ENCODE measurements around the gene TIMD4.
"Not testable (repeated sequence)": the region's sequence is repeated elsewhere in the genome, so short reads cannot be mapped to it uniquely, and the experiment has no call there.

TIMD4 gene

GRCh38 chr5:156950716-156951115 is 12.3 kb downstream of the TIMD4 start:
- Histone ChIP-seq H3K27ac (no peak overlapping the region), H3K4me3 (ENCODE audit: low read depth, low read length) (no peak overlapping the region), H3K27me3 (replicated peaks) (no peaks in the 10 kb centered on the region), H3K36me3 (replicated peaks) (no peaks in the 10 kb centered on the region)
- no peak for DNase-seq
- in situ Hi-C loops (cut with HindIII; ENCODE audit: low pct_ligation_motif_present, low sequenced_read_pairs): no loop called here
- no peak for TF ChIP-seq CTCF (IDR thresholded peaks at IDR 0.05; ENCODE audit: low read depth, low read length, missing control alignments)

- Histone ChIP-seq H3K27me3 (replicated peaks) (no peaks in the 10 kb centered on the region), H3K27ac (no peak overlapping the region), H3K36me3 (replicated peaks) (no peaks in the 10 kb centered on the region), H3K4me3 (ENCODE audit: low read depth, low read length) (no peak overlapping the region)
- in situ Hi-C loops (cut with HindIII; ENCODE audit: low pct_ligation_motif_present, low sequenced_read_pairs): no loop called here
- no peak for TF ChIP-seq CTCF (IDR thresholded peaks at IDR 0.05; ENCODE audit: low read depth, low read length, missing control alignments)
- DNase-seq: no peak
Observed at GRCh38 chr5:156949424-156949823, 13.6 kb downstream of the TIMD4 start.

DNA sequence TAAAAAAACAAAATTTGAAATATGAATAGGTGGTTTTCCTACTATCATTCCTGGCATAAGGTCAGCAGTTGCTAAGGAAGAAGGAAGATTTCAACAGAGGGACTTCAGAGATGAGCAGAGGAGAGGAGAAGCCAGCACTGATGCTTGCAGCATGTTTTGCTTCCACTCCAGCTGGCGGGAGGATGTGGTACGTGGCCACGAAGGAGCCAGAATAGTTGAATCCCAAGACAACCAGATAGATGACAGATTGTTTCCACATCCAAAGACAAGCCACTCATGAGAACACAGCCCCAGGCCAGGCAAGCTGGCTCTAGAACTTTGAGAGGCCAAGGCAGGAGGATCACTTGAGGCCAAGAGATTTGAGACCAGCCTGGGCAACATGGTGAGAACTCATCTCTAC is 15.1 kb downstream of the TIMD4 start:
- in situ Hi-C loops (cut with HindIII; ENCODE audit: low pct_ligation_motif_present, low sequenced_read_pairs): no loop called here
- H3K36me3 ChIP-seq (replicated peaks): no peaks in the 10 kb centered on the region
- TF ChIP-seq CTCF (IDR thresholded peaks at IDR 0.05; ENCODE audit: low read depth, low read length, missing control alignments): no peak
- H3K27ac ChIP-seq: no peak overlapping the region
- no peak overlapping the region for H3K4me3 ChIP-seq (ENCODE audit: low read depth, low read length)
- no peak for DNase-seq
- no peaks in the 10 kb centered on the region for H3K27me3 ChIP-seq (replicated peaks)

GRCh38 chr5:156942064-156942463 is 21.0 kb downstream of the TIMD4 start:
- in situ Hi-C loops (cut with HindIII; ENCODE audit: low pct_ligation_motif_present, low sequenced_read_pairs): no loop called here
- no peak overlapping the region for H3K4me3 ChIP-seq (ENCODE audit: low read depth, low read length)
- no peak for TF ChIP-seq CTCF (IDR thresholded peaks at IDR 0.05; ENCODE audit: low read depth, low read length, missing control alignments)
- no peaks in the 10 kb centered on the region for H3K27me3 ChIP-seq (replicated peaks)
- no peak for DNase-seq
- no peaks in the 10 kb centered on the region for H3K36me3 ChIP-seq (replicated peaks)
- no peak overlapping the region for H3K27ac ChIP-seq

DNA sequence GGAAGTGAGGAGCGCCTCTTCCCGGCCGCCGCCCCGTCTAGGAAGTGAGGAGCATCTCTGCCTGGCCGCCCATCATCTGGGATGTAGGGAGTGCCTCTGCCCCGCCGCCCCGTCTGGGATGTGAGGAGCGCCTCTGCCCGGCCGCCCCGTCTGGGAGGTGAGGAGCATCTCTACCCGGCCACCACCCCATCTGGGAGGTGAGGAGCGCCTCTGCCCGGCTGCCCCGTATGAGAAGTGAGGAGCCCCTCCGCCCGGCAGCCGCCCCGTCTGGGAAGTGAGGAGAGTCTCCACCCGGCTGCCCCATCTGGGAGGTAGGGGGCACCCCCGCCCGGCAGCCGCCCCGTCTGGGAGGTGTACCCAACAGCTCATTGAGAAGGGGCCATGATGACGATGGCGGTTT is 22.6 kb downstream of the TIMD4 start:
- DNase-seq; H3K27me3 ChIP-seq (replicated peaks); H3K4me3 ChIP-seq (ENCODE audit: low read depth, low read length); H3K27ac ChIP-seq; H3K36me3 ChIP-seq (replicated peaks); in situ Hi-C loops (cut with HindIII; ENCODE audit: low pct_ligation_motif_present, low sequenced_read_pairs): not testable (repeated sequence)

GRCh38 chr5:156936972-156937371 is 26.1 kb downstream of the TIMD4 start:
- Histone ChIP-seq H3K27me3 (replicated peaks) (no peaks in the 10 kb centered on the region), H3K36me3 (replicated peaks) (no peaks in the 10 kb centered on the region), H3K27ac (no peak overlapping the region), H3K4me3 (ENCODE audit: low read depth, low read length) (no peak overlapping the region)
- in situ Hi-C loops (cut with HindIII; ENCODE audit: low pct_ligation_motif_present, low sequenced_read_pairs): no loop called here
- DNase-seq: no peak
- TF ChIP-seq CTCF (IDR thresholded peaks at IDR 0.05; ENCODE audit: low read depth, low read length, missing control alignments): no peak

All from brain microvascular endothelial cell (primary cell).